Gastroesophageal sphincter (tissue), 4 donors: ENCODE data around the gene ULK1. TPM values are rescaled to one million over a fixed set of nuclear protein-coding genes. Genes with fewer than 3 reads are reported as not detected.

ENCODE experiments used
- ATAC-seq: fragments of 150-250 bp; one replicate; pipeline ENCODE4 v1.9.1; 2016; ENCODE audit warnings: mild to moderate bottlenecking, moderate library complexity
- H3K27ac ChIP-seq, 4 donors: fragments of 200-600 bp; sonication (generic) in 3 of 4; 1 replicate in 3 of 4; 2 replicates in 1 of 4; pipeline ENCODE4 v1.5.1; 2016 to 2019
- H3K27me3 ChIP-seq: fragments of 200-600 bp; sonication (generic); one replicate; pipeline ENCODE4 v1.5.1; 2019
- H3K36me3 ChIP-seq, 2 donors: fragments of 200-600 bp; sonication (generic); one replicate each; pipeline ENCODE4 v1.5.1; 2019; ENCODE audit warnings: control low read depth in 1 of 2
- H3K4me1 ChIP-seq, 3 donors: fragments of 200-600 bp; sonication (generic); 1 replicate in 2 of 3; 2 replicates in 1 of 3; pipeline ENCODE4 v1.5.1; 2016 to 2019; ENCODE audit warnings: control low read depth in 2 of 3
- H3K4me3 ChIP-seq, 2 donors: fragments of 200-600 bp; sonication (generic); one replicate each; pipeline ENCODE4 v1.5.1; 2019; ENCODE audit warnings: mild to moderate bottlenecking in 1 of 2, moderate library complexity in 1 of 2
- H3K9me3 ChIP-seq, 3 donors: fragments of 200-600 bp; sonication (generic); one replicate each; pipeline ENCODE4 v1.5.1; 2017 to 2019; ENCODE audit warnings: control low read depth in 2 of 3
- EP300 ChIP-seq: sonication (generic); formaldehyde crosslinking; IDR thresholded peaks from one replicate; pipeline ENCODE4 v1.6.1; 2017; ENCODE audit warnings: antibody characterized with exemption, mild to moderate bottlenecking
- POLR2A ChIP-seq, 2 donors: fragments of 450-650 bp; IDR thresholded peaks; one replicate each; pipeline ENCODE4 v1.6.1; 2017; ENCODE audit warnings: antibody characterized with exemption in 2 of 2, mild to moderate bottlenecking in 2 of 2, moderate library complexity in 1 of 2
- POLR2AphosphoS5 ChIP-seq: sonication (generic); formaldehyde crosslinking; IDR thresholded peaks from one replicate; pipeline ENCODE4 v1.6.1; 2017; ENCODE audit warnings: antibody characterized with exemption
- WGBS, 2 donors: methylation state at CpG; one replicate each; pipeline ENCODE4 v1.1.5; 2018; ENCODE audit warnings: low coverage in 1 of 2; 5-methylcytosine and 5-hydroxymethylcytosine counted together
- total RNA-seq, 4 donors: library from RNA; depleted of rRNA; stranded (reverse); fragments of >200 nt; gene quantifications; one replicate each; pipeline ENCODE4 v1.1.0, GENCODE V29; 2016
- TF ChIP-seq, protein P1 (sequence below), 4 experiments: fragments of 200-600 bp in 2 of 4; fragments of 450-650 bp in 2 of 4; sonication (generic) in 1 of 4; IDR thresholded peaks; one replicate each; pipeline ENCODE4 v1.5.1; 2017 to 2019; ENCODE audit warnings: antibody characterized with exemption in 4 of 4, mild to moderate bottlenecking in 2 of 4, moderate library complexity in 2 of 4

Gene ULK1
- total RNA-seq, 4 donors from 2014 or later, result 10.0 to 34.2 (median 21.8) TPM

DNA sequence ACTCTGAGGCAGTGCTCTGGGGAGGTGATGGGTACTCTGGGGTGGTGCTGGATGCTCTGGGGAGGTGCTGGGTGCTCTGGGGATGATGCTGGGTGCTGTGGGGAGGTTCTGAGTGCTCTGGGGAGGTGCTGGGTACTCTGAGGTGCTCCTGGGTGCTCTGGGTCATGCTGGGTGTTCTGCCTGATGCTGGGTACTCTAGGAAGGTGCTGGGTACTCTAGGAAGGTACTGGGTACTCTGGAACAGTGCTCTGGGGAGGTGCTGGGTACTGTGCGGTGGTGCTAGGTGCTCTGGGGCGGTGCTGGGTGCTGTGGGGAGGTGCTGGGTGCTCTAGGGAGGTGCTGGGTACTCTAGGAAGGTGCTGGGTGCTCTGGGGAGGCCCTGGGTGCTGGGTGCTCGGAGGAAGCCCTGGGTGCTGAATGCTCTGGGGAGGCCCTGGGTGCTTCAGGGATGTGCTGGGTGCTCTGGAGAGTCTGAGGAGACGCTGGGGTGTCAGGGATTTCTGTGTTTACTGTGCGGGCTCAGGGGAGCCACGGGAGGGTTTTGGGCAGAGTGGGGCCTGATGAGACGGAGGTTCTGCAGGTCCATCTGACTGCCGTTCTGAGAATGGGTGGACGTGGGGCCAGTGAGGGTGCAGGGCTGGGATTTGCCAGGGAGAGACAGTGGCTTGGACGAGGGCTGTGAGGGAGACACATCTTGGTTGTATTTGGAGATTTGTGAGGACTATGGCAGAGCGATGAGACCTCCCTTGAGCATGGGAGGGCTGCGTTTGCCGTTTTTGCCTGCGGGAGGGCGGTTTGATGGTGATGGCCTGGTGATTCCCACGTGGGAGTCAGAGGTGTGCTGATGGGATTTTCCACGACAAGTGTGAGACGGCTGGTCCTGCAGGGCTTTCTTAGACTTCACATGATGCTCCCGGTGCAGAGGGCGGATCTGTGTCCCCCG is 36.2 kb upstream of the ULK1 start:
- Histone ChIP-seq H3K27ac (no peak overlapping the region), H3K27me3 (peaks cover 34% of the 10 kb centered on the region), H3K9me3 (no peaks in the 10 kb centered on the region), H3K4me1 (peaks cover 0 to 7% (median 0%) of the 10 kb centered on the region in 3 donors), H3K36me3 (no peaks in the 10 kb centered on the region), H3K4me3 (no peak overlapping the region)
- 71 to 74% methylated on average over 6 to 12 of the region's 21 CpGs for WGBS, 2 donors
- ATAC-seq, result no peak
- TF ChIP-seq EP300 (no peak), POLR2A (IDR thresholded peaks at IDR 0.05) (no peak), POLR2AphosphoS5 (no peak)
- TF ChIP-seq, protein P1, sequence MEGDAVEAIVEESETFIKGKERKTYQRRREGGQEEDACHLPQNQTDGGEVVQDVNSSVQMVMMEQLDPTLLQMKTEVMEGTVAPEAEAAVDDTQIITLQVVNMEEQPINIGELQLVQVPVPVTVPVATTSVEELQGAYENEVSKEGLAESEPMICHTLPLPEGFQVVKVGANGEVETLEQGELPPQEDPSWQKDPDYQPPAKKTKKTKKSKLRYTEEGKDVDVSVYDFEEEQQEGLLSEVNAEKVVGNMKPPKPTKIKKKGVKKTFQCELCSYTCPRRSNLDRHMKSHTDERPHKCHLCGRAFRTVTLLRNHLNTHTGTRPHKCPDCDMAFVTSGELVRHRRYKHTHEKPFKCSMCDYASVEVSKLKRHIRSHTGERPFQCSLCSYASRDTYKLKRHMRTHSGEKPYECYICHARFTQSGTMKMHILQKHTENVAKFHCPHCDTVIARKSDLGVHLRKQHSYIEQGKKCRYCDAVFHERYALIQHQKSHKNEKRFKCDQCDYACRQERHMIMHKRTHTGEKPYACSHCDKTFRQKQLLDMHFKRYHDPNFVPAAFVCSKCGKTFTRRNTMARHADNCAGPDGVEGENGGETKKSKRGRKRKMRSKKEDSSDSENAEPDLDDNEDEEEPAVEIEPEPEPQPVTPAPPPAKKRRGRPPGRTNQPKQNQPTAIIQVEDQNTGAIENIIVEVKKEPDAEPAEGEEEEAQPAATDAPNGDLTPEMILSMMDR (IDR thresholded peaks at IDR 0.05), result no peak

DNA sequence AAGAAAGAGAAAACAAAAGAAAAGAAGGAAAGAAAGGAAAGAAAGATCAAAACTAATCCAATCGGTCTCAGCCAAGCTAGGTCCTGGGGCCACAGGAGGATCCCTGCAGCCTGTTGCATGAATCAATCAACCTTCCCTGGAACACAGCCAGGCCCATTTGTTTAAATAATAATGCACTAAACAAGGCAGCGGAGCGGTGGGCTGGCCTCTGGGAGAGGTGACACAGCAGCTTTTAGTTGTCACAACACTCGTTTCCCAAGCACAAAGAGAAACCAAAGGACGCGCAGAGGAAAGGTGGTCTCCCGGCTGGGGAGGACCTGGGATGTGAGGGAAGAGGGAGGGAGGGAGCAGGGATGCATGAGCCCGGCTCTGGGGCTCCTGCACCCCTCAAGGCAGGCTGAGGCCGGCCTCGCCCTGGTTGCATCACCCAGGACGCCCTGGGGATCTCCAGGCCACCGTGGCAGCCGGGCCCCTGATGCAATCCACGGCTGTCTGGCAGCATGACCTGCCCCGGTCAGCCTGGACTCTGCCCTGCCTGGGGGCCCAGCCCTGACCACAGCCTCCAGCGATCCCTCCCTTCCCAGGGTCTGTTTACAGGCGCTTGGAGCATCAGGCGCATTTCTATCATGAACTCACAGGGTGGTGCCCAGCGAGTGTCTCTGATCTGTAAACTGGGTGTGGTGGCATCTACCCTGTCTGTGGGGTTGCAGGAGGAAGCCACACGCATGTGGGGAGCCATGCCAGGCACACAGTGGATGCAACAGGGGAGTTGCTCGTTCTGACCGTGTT is 33.8 kb upstream of the ULK1 start:
- Histone ChIP-seq H3K36me3 (no peaks in the 10 kb centered on the region), H3K27me3 (peaks cover 19% of the 10 kb centered on the region), H3K4me1 (peaks cover 0 to 7% (median 0%) of the 10 kb centered on the region in 3 donors), H3K9me3 (no peaks in the 10 kb centered on the region), H3K4me3 (peak overlapping the region in 1 of 2 donors; percentile 31), H3K27ac (peak overlapping the region in 2 of 4 donors; percentile 0 to 19)
- TF ChIP-seq POLR2AphosphoS5, result no peak
- TF ChIP-seq EP300, result no peak
- TF ChIP-seq POLR2A (IDR thresholded peaks at IDR 0.05), result no peak
- TF ChIP-seq, protein P1 (IDR thresholded peaks at IDR 0.05), result no peak
- WGBS, 2 donors, result 30 to 39% methylated on average over 2 to 13 of the region's 22 CpGs
- ATAC-seq, result peak; percentile 87

- H3K36me3 ChIP-seq, result no peaks in the 10 kb centered on the region
- WGBS, 2 donors, result 81 to 88% methylated on average over 7 to 9 of the region's 12 CpGs
- peaks cover 14% of the 10 kb centered on the region for H3K27me3 ChIP-seq
- no peaks in the 10 kb centered on the region for H3K9me3 ChIP-seq
- H3K4me3 ChIP-seq, result no peak overlapping the region
- no peak for ATAC-seq
- TF ChIP-seq EP300 (no peak), POLR2A (IDR thresholded peaks at IDR 0.05) (no peak), POLR2AphosphoS5 (no peak)
- TF ChIP-seq, protein P1 (IDR thresholded peaks at IDR 0.05), result no peak
- peak overlapping the region in 1 of 4 donors; percentile 0 for H3K27ac ChIP-seq
- peaks cover 0 to 7% (median 0%) of the 10 kb centered on the region in 3 donors for H3K4me1 ChIP-seq
These were observed 33.0 kb upstream of the ULK1 start for GRCh38 chr12:131861261-131862083.

DNA sequence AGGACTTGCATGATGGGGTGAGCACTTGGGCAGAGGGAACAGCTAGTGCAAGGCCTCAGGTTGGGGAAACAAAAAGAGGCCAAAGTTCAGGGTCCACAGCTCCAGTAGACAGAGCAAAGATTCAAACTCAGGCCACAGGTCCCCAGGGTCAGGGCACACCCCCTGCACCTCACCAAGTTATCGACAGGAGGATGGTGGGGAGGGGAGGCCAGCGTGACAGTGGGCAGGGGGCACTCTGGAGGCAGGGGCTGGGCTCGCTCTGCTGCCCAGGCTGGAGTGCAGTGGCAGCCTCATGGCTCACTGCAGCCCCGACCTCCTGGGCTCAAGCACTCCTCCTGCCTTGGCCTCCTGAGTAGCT is 32.4 kb upstream of the ULK1 start:
- peaks cover 10% of the 10 kb centered on the region for H3K27me3 ChIP-seq
- H3K27ac ChIP-seq, result no peak overlapping the region
- H3K36me3 ChIP-seq, result no peaks in the 10 kb centered on the region
- TF ChIP-seq EP300 (no peak), POLR2A (IDR thresholded peaks at IDR 0.05) (no peak), POLR2AphosphoS5 (no peak)
- TF ChIP-seq, protein P1 (IDR thresholded peaks at IDR 0.05), result no peak
- no peak overlapping the region for H3K4me3 ChIP-seq
- ATAC-seq, result no peak
- peaks cover 0 to 7% (median 0%) of the 10 kb centered on the region in 3 donors for H3K4me1 ChIP-seq
- WGBS, 2 donors, result no CpG with 5 or more reads among the region's 4 CpGs
- no peaks in the 10 kb centered on the region for H3K9me3 ChIP-seq
